Suprapubic skin (tissue), 4 donors: ENCODE results near the gene ALDH1L1. TPM values are rescaled to one million over a fixed set of nuclear protein-coding genes. Genes with fewer than 3 reads are reported as not detected.
A peak's percentile ranks its signal among the peaks of the same experiment; 100 is the strongest.

ENCODE experiments used
- DNase-seq, 2 donors: peaks; one replicate each; pipeline ENCODE4 v3.0.0-alpha.2; 2019; ENCODE audit warnings: low spot score in 2 of 2
- H3K27ac ChIP-seq: fragments of 200-600 bp; sonication (generic); one replicate; pipeline ENCODE4 v1.5.1; 2019
- H3K27me3 ChIP-seq: fragments of 200-600 bp; sonication (generic); one replicate; pipeline ENCODE4 v1.5.1; 2019
- H3K36me3 ChIP-seq: fragments of 200-600 bp; sonication (generic); one replicate; pipeline ENCODE4 v1.5.1; 2019
- H3K4me1 ChIP-seq: fragments of 200-600 bp; sonication (generic); one replicate; pipeline ENCODE4 v1.5.1; 2019
- H3K4me3 ChIP-seq: fragments of 200-600 bp; sonication (generic); one replicate; pipeline ENCODE4 v1.5.1; 2019; ENCODE audit warnings: mild to moderate bottlenecking
- H3K9me3 ChIP-seq: fragments of 200-600 bp; sonication (generic); one replicate; pipeline ENCODE4 v1.5.1; 2019
- EP300 ChIP-seq: sonication (generic); formaldehyde crosslinking; IDR thresholded peaks from one replicate; pipeline ENCODE4 v1.6.1; 2017; ENCODE audit warnings: antibody characterized with exemption
- POLR2A ChIP-seq, 2 donors: fragments of 450-650 bp; IDR thresholded peaks; one replicate each; pipeline ENCODE4 v1.6.1; 2017; ENCODE audit warnings: antibody characterized with exemption in 2 of 2, mild to moderate bottlenecking in 2 of 2, moderate library complexity in 2 of 2
- POLR2AphosphoS5 ChIP-seq, 3 donors: sonication (generic); formaldehyde crosslinking; IDR thresholded peaks; one replicate each; pipeline ENCODE4 v1.6.1; 2017; ENCODE audit warnings: antibody characterized with exemption in 3 of 3
- WGBS: methylation state at CpG from one replicate; pipeline ENCODE4 v1.1.5; 2018; 5-methylcytosine and 5-hydroxymethylcytosine counted together
- total RNA-seq, 4 donors: library from RNA; depleted of rRNA; stranded (reverse); fragments of >200 nt; gene quantifications; one replicate each; pipeline ENCODE4 v1.1.0, GENCODE V29; 2016
- TF ChIP-seq, protein P1 (sequence below), 2 donors: fragments of 200-600 bp in 1 of 2; fragments of 450-650 bp in 1 of 2; sonication (generic) in 1 of 2; IDR thresholded peaks; one replicate each; pipeline ENCODE4 v1.5.1; 2016 to 2019; ENCODE audit warnings: antibody characterized with exemption in 2 of 2, mild to moderate bottlenecking in 1 of 2, moderate library complexity in 1 of 2

ALDH1L1 gene
- total RNA-seq, 4 donors from 2014 or later, result 5.1 to 8.5 (median 7.4) TPM

DNA sequence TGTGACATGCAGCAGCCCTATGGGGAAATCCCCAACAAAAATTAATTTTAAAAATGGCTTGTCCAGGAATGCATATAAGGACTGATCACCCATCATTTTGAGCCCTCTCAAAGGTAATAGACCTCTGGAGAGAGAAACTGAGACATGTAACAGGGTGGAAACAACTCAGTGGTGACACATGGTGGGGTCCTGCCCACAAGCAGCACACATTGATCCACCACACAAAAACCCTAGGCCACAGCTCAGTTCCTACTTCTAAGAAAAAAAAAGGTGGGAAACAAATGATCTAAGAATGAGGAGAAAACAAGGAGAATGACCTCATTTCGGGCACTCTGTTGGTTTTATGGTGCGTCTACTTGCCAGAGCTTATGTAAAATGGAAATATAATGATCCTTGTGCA lies 94.5 kb downstream of the ALDH1L1 start:
- no peaks in the 10 kb centered on the region for H3K27me3 ChIP-seq
- no peaks in the 10 kb centered on the region for H3K36me3 ChIP-seq
- no peak overlapping the region for H3K27ac ChIP-seq
- 50% methylated on average over 2 of the region's 2 CpGs for WGBS
- no peak overlapping the region for H3K4me3 ChIP-seq
- peaks cover 30% of the 10 kb centered on the region for H3K4me1 ChIP-seq
- TF ChIP-seq, protein P1, sequence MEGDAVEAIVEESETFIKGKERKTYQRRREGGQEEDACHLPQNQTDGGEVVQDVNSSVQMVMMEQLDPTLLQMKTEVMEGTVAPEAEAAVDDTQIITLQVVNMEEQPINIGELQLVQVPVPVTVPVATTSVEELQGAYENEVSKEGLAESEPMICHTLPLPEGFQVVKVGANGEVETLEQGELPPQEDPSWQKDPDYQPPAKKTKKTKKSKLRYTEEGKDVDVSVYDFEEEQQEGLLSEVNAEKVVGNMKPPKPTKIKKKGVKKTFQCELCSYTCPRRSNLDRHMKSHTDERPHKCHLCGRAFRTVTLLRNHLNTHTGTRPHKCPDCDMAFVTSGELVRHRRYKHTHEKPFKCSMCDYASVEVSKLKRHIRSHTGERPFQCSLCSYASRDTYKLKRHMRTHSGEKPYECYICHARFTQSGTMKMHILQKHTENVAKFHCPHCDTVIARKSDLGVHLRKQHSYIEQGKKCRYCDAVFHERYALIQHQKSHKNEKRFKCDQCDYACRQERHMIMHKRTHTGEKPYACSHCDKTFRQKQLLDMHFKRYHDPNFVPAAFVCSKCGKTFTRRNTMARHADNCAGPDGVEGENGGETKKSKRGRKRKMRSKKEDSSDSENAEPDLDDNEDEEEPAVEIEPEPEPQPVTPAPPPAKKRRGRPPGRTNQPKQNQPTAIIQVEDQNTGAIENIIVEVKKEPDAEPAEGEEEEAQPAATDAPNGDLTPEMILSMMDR (IDR thresholded peaks at IDR 0.05), result no peak
- TF ChIP-seq EP300 (no peak), POLR2AphosphoS5 (IDR thresholded peaks at IDR 0.05) (no peak), POLR2A (IDR thresholded peaks at IDR 0.05) (no peak)
- no peak for DNase-seq
- H3K9me3 ChIP-seq, result no peaks in the 10 kb centered on the region

DNA sequence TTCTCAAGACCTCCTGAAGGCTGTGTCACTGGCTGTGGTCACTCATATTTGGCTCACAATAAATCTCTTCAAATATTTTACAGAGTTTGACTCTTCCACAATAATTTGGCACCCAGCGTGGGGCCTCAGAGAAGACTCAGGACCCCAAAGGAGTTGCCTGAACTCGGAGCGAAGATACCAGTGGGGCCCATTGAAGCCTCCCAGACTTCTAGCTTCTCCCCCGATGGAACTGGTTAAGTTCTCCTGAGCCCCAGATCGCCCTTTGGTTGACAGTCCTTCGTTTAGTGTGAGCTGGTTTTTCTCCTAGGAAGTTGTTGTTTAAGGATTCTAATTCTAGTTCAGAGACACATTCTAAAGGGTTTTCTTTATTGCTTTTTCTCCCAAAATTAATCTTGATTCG lies 95.1 kb downstream of the ALDH1L1 start:
- Histone ChIP-seq H3K36me3 (no peaks in the 10 kb centered on the region), H3K9me3 (no peaks in the 10 kb centered on the region), H3K27me3 (no peaks in the 10 kb centered on the region), H3K27ac (no peak overlapping the region), H3K4me1 (peaks cover 30% of the 10 kb centered on the region), H3K4me3 (no peak overlapping the region)
- 93% methylated on average over 7 of the region's 7 CpGs for WGBS
- DNase-seq, result no peak
- TF ChIP-seq, protein P1 (IDR thresholded peaks at IDR 0.05), result no peak
- TF ChIP-seq EP300 (no peak), POLR2AphosphoS5 (IDR thresholded peaks at IDR 0.05) (no peak), POLR2A (IDR thresholded peaks at IDR 0.05) (no peak)

DNA sequence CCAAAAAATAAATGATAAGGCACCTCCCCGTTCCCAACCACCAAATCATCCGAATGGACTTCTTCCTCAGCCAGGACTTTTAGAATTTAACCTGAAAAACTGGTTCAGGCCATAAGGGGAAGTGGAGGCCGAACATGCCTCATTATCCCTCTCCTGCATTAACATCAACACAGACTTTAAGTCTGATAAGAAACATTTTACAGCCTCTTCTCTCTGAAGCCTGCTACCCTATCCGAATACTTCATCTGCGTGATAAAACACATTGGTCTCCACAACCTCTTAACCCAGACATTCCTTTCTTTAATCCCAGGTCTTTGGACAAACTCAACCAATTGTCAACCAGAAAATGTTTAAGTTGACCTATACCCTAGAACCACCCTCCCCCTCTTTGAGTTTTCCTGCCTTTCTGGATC lies 95.6 kb downstream of the ALDH1L1 start:
- Histone ChIP-seq H3K4me3 (peak overlapping the region; percentile 68), H3K4me1 (peaks cover 30% of the 10 kb centered on the region), H3K27ac (peak overlapping the region; percentile 91), H3K27me3 (no peaks in the 10 kb centered on the region), H3K36me3 (no peaks in the 10 kb centered on the region), H3K9me3 (no peaks in the 10 kb centered on the region)
- WGBS, result 47% methylated on average over 5 of the region's 5 CpGs
- DNase-seq, result no peak
- TF ChIP-seq POLR2A (IDR thresholded peaks at IDR 0.05), result no peak
- TF ChIP-seq, protein P1 (IDR thresholded peaks at IDR 0.05), result no peak
- TF ChIP-seq POLR2AphosphoS5 (IDR thresholded peaks at IDR 0.05), result no peak
- no peak for TF ChIP-seq EP300

DNA sequence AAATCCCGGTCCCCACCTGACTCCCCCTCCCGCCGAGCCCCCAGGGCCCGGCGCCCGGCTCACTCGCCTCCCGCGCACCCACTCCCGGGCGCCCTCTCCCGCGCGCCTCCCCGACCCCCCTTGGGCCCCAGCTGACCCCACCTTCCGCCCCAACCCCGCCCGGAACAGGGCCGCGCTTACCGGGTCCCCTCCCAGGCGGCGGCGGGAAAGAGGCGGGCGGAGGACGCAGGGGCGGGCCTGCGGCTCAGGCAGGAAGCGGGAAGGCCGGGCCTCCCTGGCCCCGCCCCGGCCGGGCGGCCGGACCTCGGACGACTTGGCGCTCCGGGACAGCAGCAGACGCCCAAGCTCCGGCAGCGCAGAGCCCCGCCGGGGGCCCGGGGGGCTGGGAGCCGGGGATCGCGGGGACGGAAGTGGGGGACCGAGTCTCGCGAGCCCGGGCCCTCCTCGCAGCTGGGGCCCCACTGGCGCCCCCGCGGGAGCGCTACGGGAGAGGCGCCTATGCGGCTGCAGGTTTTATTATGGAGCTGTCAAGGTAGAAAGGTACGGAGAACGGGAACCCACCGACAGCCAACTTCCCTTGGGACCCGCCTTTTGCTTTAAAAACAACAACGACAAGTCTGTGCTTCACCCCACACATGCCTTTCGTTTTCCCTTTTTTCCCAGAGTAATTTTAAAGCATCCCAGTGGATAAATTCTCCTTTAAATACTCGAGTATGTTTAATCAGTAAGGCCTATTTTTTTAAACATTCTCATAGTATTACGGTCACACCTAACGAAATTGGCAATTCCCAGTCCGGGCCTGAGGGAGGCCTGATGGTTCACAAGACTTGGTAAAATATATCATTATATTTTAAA lies 96.2 kb downstream of the ALDH1L1 start, which contains the start of gene SLC41A3:
Gene SLC41A3 (minus strand): TSS at position 212 of the 855 bp plus-strand sequence. CDS start 15,905 bp downstream, outside the sequence.
- Histone ChIP-seq H3K27ac (peak within 1 kb of the TSS; percentile 91), H3K4me3 (peak within 1 kb of the TSS; percentile 68), H3K9me3 (no peaks in the 10 kb centered on the region), H3K27me3 (no peaks in the 10 kb centered on the region), H3K4me1 (peaks cover 30% of the 10 kb centered on the region), H3K36me3 (no peaks in the 10 kb centered on the region)
- WGBS, result 2% methylated on average over 21 of the region's 72 CpGs
- TF ChIP-seq POLR2AphosphoS5 (IDR thresholded peaks at IDR 0.05) (no peak), POLR2A (IDR thresholded peaks at IDR 0.05) (peak in 1 of 2 donors; percentile 47), EP300 (no peak)
- TF ChIP-seq, protein P1 (IDR thresholded peaks at IDR 0.05), result peak; percentile 11 to 36
- peak; percentile 92 to 94 for DNase-seq

DNA sequence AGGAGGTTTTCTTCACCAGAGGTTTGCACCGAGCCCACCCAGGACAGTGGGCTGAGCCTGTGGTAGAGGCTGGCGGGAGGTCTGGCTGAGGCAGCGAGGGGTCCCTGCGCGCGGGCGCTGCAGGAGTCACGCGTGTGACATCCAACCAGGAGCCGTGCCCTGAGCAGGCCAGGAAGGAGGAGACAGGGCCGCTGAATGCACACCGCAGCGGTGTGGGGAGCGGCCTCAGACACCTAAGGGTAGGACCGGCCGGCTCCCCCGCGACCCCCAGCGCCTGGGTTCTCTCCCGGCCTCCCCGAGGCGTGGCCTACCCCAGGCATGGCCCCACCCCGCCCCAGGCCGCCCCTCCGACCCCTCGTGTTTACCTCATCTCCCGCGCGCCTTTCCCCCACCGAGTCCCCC lies 96.9 kb downstream of the ALDH1L1 start:
- 3% methylated on average over 15 of the region's 30 CpGs for WGBS

More for the DNA sequence above, 96.9 kb downstream of the ALDH1L1 start:
- no peak for DNase-seq
- Histone ChIP-seq H3K27me3 (no peaks in the 10 kb centered on the region), H3K4me3 (peak overlapping the region; percentile 68), H3K9me3 (no peaks in the 10 kb centered on the region), H3K36me3 (no peaks in the 10 kb centered on the region), H3K27ac (peak overlapping the region; percentile 91), H3K4me1 (peaks cover 30% of the 10 kb centered on the region)
- TF ChIP-seq EP300 (no peak), POLR2AphosphoS5 (IDR thresholded peaks at IDR 0.05) (no peak), POLR2A (IDR thresholded peaks at IDR 0.05) (no peak)
- TF ChIP-seq, protein P1 (IDR thresholded peaks at IDR 0.05), result no peak
